Dendritic cell treated with granulocyte-macrophage colony-stimulating factor and Interleukin-4, amounts not matched to agents 40 ng/mL and 50 ng/mL, for 4 days (primary cell): ENCODE measurements around the gene CLSTN1.
A peak's percentile ranks its signal among the peaks of the same experiment; 100 is the strongest.

Experiments used
- H3K27ac Mint-ChIP-seq: one replicate; pipeline ENCODE4 v1.8.0; 2022; ENCODE audit warnings: mild to moderate bottlenecking, mixed read lengths
- H3K27me3 Mint-ChIP-seq: one replicate; pipeline ENCODE4 v1.8.0; 2022; ENCODE audit warnings: mild to moderate bottlenecking, mixed read lengths
- H3K36me3 Mint-ChIP-seq: one replicate; pipeline ENCODE4 v1.8.0; 2022; ENCODE audit warnings: low read depth, mixed read lengths
- H3K4me1 Mint-ChIP-seq: one replicate; pipeline ENCODE4 v1.8.0; 2022; ENCODE audit warnings: low read depth, mixed read lengths
- H3K4me3 Mint-ChIP-seq: one replicate; pipeline ENCODE4 v1.8.0; 2022; ENCODE audit warnings: mild to moderate bottlenecking, moderate library complexity, mixed read lengths
- H3K9me3 Mint-ChIP-seq: one replicate; pipeline ENCODE4 v1.8.0; 2022; ENCODE audit warnings: mixed read lengths
- intact Hi-C: fragments of 100-400 bp; cut with micrococcal nuclease; formaldehyde crosslinking; loops from one replicate; pipeline ENCODE4 v1.15.0; 2022

Gene CLSTN1

GRCh38 chr1:9823943-9824701, at the start of gene CLSTN1:
Gene CLSTN1, minus strand, starts transcription at chr1:9823965. Its CDS starts 232 bp downstream, at chr1:9823733.
- no peaks in the 10 kb centered on the region for H3K36me3 Mint-ChIP-seq
- intact Hi-C loops, result no loop called here

GRCh38 chr1:9873385-9873784, 49.6 kb upstream of the CLSTN1 start:
- Mint-ChIP-seq H3K27me3 (no peaks in the 10 kb centered on the region), H3K4me1 (peaks cover 18% of the 10 kb centered on the region), H3K4me3 (no peak overlapping the region), H3K9me3 (no peaks in the 10 kb centered on the region), H3K27ac (no peak overlapping the region), H3K36me3 (peaks cover 70% of the 10 kb centered on the region)
- intact Hi-C loops, result no loop called here

More at GRCh38 chr1:9823943-9824701, at the start of gene CLSTN1:
- Mint-ChIP-seq H3K4me1 (peaks cover 35% of the 10 kb centered on the region), H3K9me3 (no peaks in the 10 kb centered on the region), H3K27ac (peak within 1 kb of the TSS; percentile 69), H3K4me3 (peak within 1 kb of the TSS; percentile 78), H3K27me3 (no peaks in the 10 kb centered on the region)

- intact Hi-C loops, result no loop called here
- no peaks in the 10 kb centered on the region for H3K9me3 Mint-ChIP-seq
- H3K36me3 Mint-ChIP-seq, result peaks cover 77% of the 10 kb centered on the region
- H3K27me3 Mint-ChIP-seq, result no peaks in the 10 kb centered on the region
- peaks cover 18% of the 10 kb centered on the region for H3K4me1 Mint-ChIP-seq
- H3K4me3 Mint-ChIP-seq, result no peak overlapping the region
- no peak overlapping the region for H3K27ac Mint-ChIP-seq
Observed at GRCh38 chr1:9872430-9873165, 48.8 kb upstream of the CLSTN1 start.

- Mint-ChIP-seq H3K27ac (no peak overlapping the region), H3K27me3 (no peaks in the 10 kb centered on the region), H3K9me3 (no peaks in the 10 kb centered on the region), H3K4me3 (no peak overlapping the region), H3K4me1 (peaks cover 18% of the 10 kb centered on the region), H3K36me3 (peaks cover 84% of the 10 kb centered on the region)
- intact Hi-C loops, result no loop called here
Observed at GRCh38 chr1:9871707-9872425, 48.1 kb upstream of the CLSTN1 start.

GRCh38 chr1:9871021-9871420, 47.3 kb upstream of the CLSTN1 start:
- H3K4me3 Mint-ChIP-seq, result no peak overlapping the region
- no peaks in the 10 kb centered on the region for H3K27me3 Mint-ChIP-seq
- H3K36me3 Mint-ChIP-seq, result peaks cover 88% of the 10 kb centered on the region
- no peaks in the 10 kb centered on the region for H3K9me3 Mint-ChIP-seq
- H3K4me1 Mint-ChIP-seq, result peaks cover 20% of the 10 kb centered on the region
- intact Hi-C loops, result no loop called here
- H3K27ac Mint-ChIP-seq, result no peak overlapping the region

GRCh38 chr1:9870572-9870971, 46.8 kb upstream of the CLSTN1 start:
- H3K4me3 Mint-ChIP-seq, result no peak overlapping the region
- H3K27ac Mint-ChIP-seq, result no peak overlapping the region
- no peaks in the 10 kb centered on the region for H3K27me3 Mint-ChIP-seq
- peaks cover 23% of the 10 kb centered on the region for H3K4me1 Mint-ChIP-seq
- peaks cover 88% of the 10 kb centered on the region for H3K36me3 Mint-ChIP-seq
- H3K9me3 Mint-ChIP-seq, result no peaks in the 10 kb centered on the region
- intact Hi-C loops, result no loop called here

GRCh38 chr1:9869831-9870251, 46.1 kb upstream of the CLSTN1 start:
- Mint-ChIP-seq H3K27ac (no peak overlapping the region), H3K4me3 (no peak overlapping the region), H3K36me3 (peaks cover 85% of the 10 kb centered on the region), H3K27me3 (no peaks in the 10 kb centered on the region), H3K4me1 (peaks cover 16% of the 10 kb centered on the region), H3K9me3 (no peaks in the 10 kb centered on the region)
- intact Hi-C loops, result no loop called here

- intact Hi-C loops, result no loop called here
- no peaks in the 10 kb centered on the region for H3K9me3 Mint-ChIP-seq
- H3K4me1 Mint-ChIP-seq, result peaks cover 18% of the 10 kb centered on the region
- no peak overlapping the region for H3K4me3 Mint-ChIP-seq
- H3K36me3 Mint-ChIP-seq, result peaks cover 92% of the 10 kb centered on the region
- no peak overlapping the region for H3K27ac Mint-ChIP-seq
- no peaks in the 10 kb centered on the region for H3K27me3 Mint-ChIP-seq
Observed at GRCh38 chr1:9868244-9868590, 44.5 kb upstream of the CLSTN1 start.

GRCh38 chr1:9867408-9868243, 43.9 kb upstream of the CLSTN1 start:
- no peaks in the 10 kb centered on the region for H3K27me3 Mint-ChIP-seq

GRCh38 chr1:9866836-9867235, 43.1 kb upstream of the CLSTN1 start:
- H3K4me1 Mint-ChIP-seq, result peaks cover 17% of the 10 kb centered on the region
- no peaks in the 10 kb centered on the region for H3K27me3 Mint-ChIP-seq
- no peak overlapping the region for H3K27ac Mint-ChIP-seq
- no peak overlapping the region for H3K4me3 Mint-ChIP-seq
- peaks cover 89% of the 10 kb centered on the region for H3K36me3 Mint-ChIP-seq
- H3K9me3 Mint-ChIP-seq, result no peaks in the 10 kb centered on the region
- intact Hi-C loops, result loop anchor here (1.0 kb wide), 2 partner anchors 83 to 240 kb away; no protein-coding TSS in a partner anchor

More at GRCh38 chr1:9867408-9868243, 43.9 kb upstream of the CLSTN1 start:
- Mint-ChIP-seq H3K9me3 (no peaks in the 10 kb centered on the region), H3K27ac (no peak overlapping the region), H3K36me3 (peaks cover 89% of the 10 kb centered on the region), H3K4me1 (peaks cover 17% of the 10 kb centered on the region), H3K4me3 (no peak overlapping the region)
- intact Hi-C loops, result loop anchor here (1.0 kb wide), 2 partner anchors 83 to 240 kb away; no protein-coding TSS in a partner anchor

- H3K9me3 Mint-ChIP-seq, result no peaks in the 10 kb centered on the region
- H3K27me3 Mint-ChIP-seq, result no peaks in the 10 kb centered on the region
- intact Hi-C loops, result no loop called here
- H3K4me3 Mint-ChIP-seq, result no peak overlapping the region
- peaks cover 17% of the 10 kb centered on the region for H3K4me1 Mint-ChIP-seq
- no peak overlapping the region for H3K27ac Mint-ChIP-seq
- H3K36me3 Mint-ChIP-seq, result peaks cover 88% of the 10 kb centered on the region
Observed at GRCh38 chr1:9865724-9866123, 42.0 kb upstream of the CLSTN1 start.

GRCh38 chr1:9863371-9863770, 39.6 kb upstream of the CLSTN1 start:
- Mint-ChIP-seq H3K4me1 (peaks cover 35% of the 10 kb centered on the region), H3K27ac (peak overlapping the region; percentile 60), H3K4me3 (no peak overlapping the region), H3K36me3 (peaks cover 78% of the 10 kb centered on the region), H3K9me3 (no peaks in the 10 kb centered on the region), H3K27me3 (no peaks in the 10 kb centered on the region)
- intact Hi-C loops, result loop anchor here (5.0 kb wide), 1 partner anchor 46 kb away; no protein-coding TSS in a partner anchor

- peaks cover 75% of the 10 kb centered on the region for H3K36me3 Mint-ChIP-seq
- H3K27me3 Mint-ChIP-seq, result no peaks in the 10 kb centered on the region
- intact Hi-C loops, result loop anchor here (5.0 kb wide), 1 partner anchor 44 kb away; no protein-coding TSS in a partner anchor
- H3K9me3 Mint-ChIP-seq, result no peaks in the 10 kb centered on the region
- H3K27ac Mint-ChIP-seq, result no peak overlapping the region
- H3K4me3 Mint-ChIP-seq, result no peak overlapping the region
- H3K4me1 Mint-ChIP-seq, result peaks cover 39% of the 10 kb centered on the region
Observed at GRCh38 chr1:9861360-9861759, 37.6 kb upstream of the CLSTN1 start.
